GM23338 (cell line): Measurements from ENCODE around the gene ATP8A2. TPM values are rescaled to one million over a fixed set of nuclear protein-coding genes. Genes with fewer than 3 reads are reported as not detected.

Source experiments
- ATAC-seq: fragments of 200-7000 bp; cut with Tn5 transposase; 3 replicates; pipeline ENCODE4 v1.9.1; 2020
- DNase-seq: peaks from one replicate; pipeline ENCODE4 v3.0.0-alpha.2; 2015; ENCODE audit warnings: low spot score
- H2AFZ ChIP-seq: fragments of 200-600 bp; sonication (generic); 2 replicates; pipeline ENCODE4 v1.8.0; 2016; ENCODE audit warnings: antibody characterized with exemption, mild to moderate bottlenecking, moderate library complexity
- H3F3A ChIP-seq: fragments of 200-600 bp; sonication (generic); replicated peaks from 2 replicates; pipeline ENCODE4 v1.8.0; 2017; ENCODE audit warnings: antibody characterized with exemption, mixed run types, low read depth
- H3K27ac ChIP-seq: fragments of 200-600 bp; sonication (generic); 2 replicates; pipeline ENCODE4 v1.6.1; 2016; ENCODE audit warnings: low read depth
- H3K27me3 ChIP-seq: fragments of 200-600 bp; sonication (generic); 2 replicates; pipeline ENCODE4 v1.8.0; 2016; ENCODE audit warnings: mild to moderate bottlenecking, mixed run types, moderate library complexity; ENCODE audit not compliant: insufficient read depth
- H3K36me3 ChIP-seq: fragments of 200-600 bp; sonication (generic); 2 replicates; pipeline ENCODE4 v1.8.0; 2016; ENCODE audit warnings: mild to moderate bottlenecking; ENCODE audit not compliant: insufficient read depth
- H3K4me1 ChIP-seq: fragments of 200-600 bp; sonication (generic); 2 replicates; pipeline ENCODE4 v1.8.0; 2016; ENCODE audit warnings: mild to moderate bottlenecking, moderate library complexity; ENCODE audit not compliant: insufficient read depth
- H3K4me2 ChIP-seq: fragments of 200-600 bp; sonication (generic); 2 replicates; pipeline ENCODE4 v1.7.1; 2017; ENCODE audit warnings: mixed run types
- H3K4me3 ChIP-seq: fragments of 200-600 bp; sonication (generic); 2 replicates; pipeline ENCODE4 v1.6.1; 2016; ENCODE audit warnings: mixed run types
- H3K79me2 ChIP-seq: fragments of 200-600 bp; sonication (generic); replicated peaks from 2 replicates; pipeline ENCODE4 v1.8.0; 2017; ENCODE audit warnings: mild to moderate bottlenecking; ENCODE audit not compliant: insufficient read depth
- H3K9me2 ChIP-seq: fragments of 200-600 bp; sonication (generic); 2 replicates; pipeline ENCODE4 v1.8.0; 2017; ENCODE audit not compliant: insufficient read depth
- H4K20me1 ChIP-seq: fragments of 200-600 bp; sonication (generic); replicated peaks from 2 replicates; pipeline ENCODE4 v1.8.0; 2017; ENCODE audit warnings: mild to moderate bottlenecking; ENCODE audit not compliant: insufficient read depth
- H3K27ac Mint-ChIP-seq: 2 replicates; pipeline ENCODE4 v1.8.0; 2020; ENCODE audit warnings: inconsistent platforms, mild to moderate bottlenecking, moderate library complexity, mixed read lengths
- H3K27me3 Mint-ChIP-seq: 3 replicates; pipeline ENCODE4 v1.8.0; 2022; ENCODE audit warnings: low read depth, mild to moderate bottlenecking, moderate library complexity, mixed read lengths, inconsistent platforms; ENCODE audit not compliant: insufficient read depth, poor library complexity
- H3K36me3 Mint-ChIP-seq: 3 replicates; pipeline ENCODE4 v1.8.0; 2021; ENCODE audit warnings: low read depth, mild to moderate bottlenecking, inconsistent platforms, moderate library complexity, mixed read lengths
- H3K4me1 Mint-ChIP-seq: 3 replicates; pipeline ENCODE4 v1.8.0; 2020; ENCODE audit warnings: mild to moderate bottlenecking, inconsistent platforms, mixed read lengths
- H3K4me3 Mint-ChIP-seq: 3 replicates; pipeline ENCODE4 v1.8.0; 2021; ENCODE audit warnings: moderate library complexity, mild to moderate bottlenecking, inconsistent platforms, mixed read lengths
- H3K9me3 Mint-ChIP-seq: 3 replicates; pipeline ENCODE4 v1.8.0; 2020; ENCODE audit warnings: moderate library complexity, mild to moderate bottlenecking, inconsistent platforms, mixed read lengths
- CREB1 ChIP-seq: fragments of 250-450 bp; sonication (Bioruptor Pico); IDR thresholded peaks from 2 replicates; pipeline ENCODE4 v1.5.0; 2020; ENCODE audit warnings: low read depth, mild to moderate bottlenecking, moderate library complexity
- CTCF ChIP-seq, 2 experiments: fragments of 200-600 bp in 1 of 2; sonication (generic) in 1 of 2; conservative IDR thresholded peaks; 2 replicates each; pipeline versions ENCODE4 v1.5.1 to v1.6.1; 2016 to 2017; ENCODE audit warnings: antibody characterized with exemption in 2 of 2, low read depth in 2 of 2, mild to moderate bottlenecking in 2 of 2, moderate library complexity in 1 of 2
- ETS1 ChIP-seq: IDR thresholded peaks from 2 replicates; pipeline ENCODE4 v1.6.1; 2016; ENCODE audit warnings: antibody characterized with exemption
- EZH2 ChIP-seq: fragments of 200-600 bp; sonication (generic); IDR thresholded peaks from one replicate; pipeline ENCODE4 v1.8.0; 2017; ENCODE audit warnings: antibody characterized with exemption, mild to moderate bottlenecking, low read depth; ENCODE audit not compliant: unreplicated experiment
- EZH2phosphoT487 ChIP-seq: fragments of 200-600 bp; sonication (generic); IDR thresholded peaks from one replicate; pipeline ENCODE4 v1.8.1; 2018; ENCODE audit warnings: antibody characterized with exemption; ENCODE audit not compliant: unreplicated experiment
- JUNB ChIP-seq: IDR thresholded peaks from one replicate; pipeline ENCODE4 v1.6.1; 2016; ENCODE audit warnings: antibody characterized with exemption; ENCODE audit not compliant: unreplicated experiment
- NANOG ChIP-seq: IDR thresholded peaks from 2 replicates; pipeline ENCODE4 v1.6.1; 2016; ENCODE audit warnings: antibody characterized with exemption, borderline replicate concordance
- POLR2AphosphoS5 ChIP-seq: IDR thresholded peaks from 2 replicates; pipeline ENCODE4 v1.6.1; 2016; ENCODE audit warnings: antibody characterized with exemption, low read depth
- REST ChIP-seq: IDR thresholded peaks from one replicate; pipeline ENCODE4 v1.6.1; 2018; ENCODE audit warnings: antibody characterized with exemption; ENCODE audit not compliant: unreplicated experiment
- STAT1 ChIP-seq: IDR thresholded peaks from one replicate; pipeline ENCODE4 v1.6.1; 2016; ENCODE audit warnings: antibody characterized with exemption; ENCODE audit not compliant: unreplicated experiment
- ZNF114 ChIP-seq: fragments of 250-450 bp; sonication (Bioruptor Pico); IDR thresholded peaks from 2 replicates; pipeline ENCODE4 v1.5.0; 2020; ENCODE audit warnings: mild to moderate bottlenecking, moderate library complexity
- ZNF331 ChIP-seq: fragments of 250-450 bp; sonication (Bioruptor Pico); IDR thresholded peaks from 2 replicates; pipeline ENCODE4 v1.5.0; 2020; ENCODE audit warnings: low read depth, mild to moderate bottlenecking, moderate library complexity
- ZNF462 ChIP-seq: fragments of 250-450 bp; sonication (Bioruptor Pico); IDR thresholded peaks from 2 replicates; pipeline ENCODE4 v1.5.0; 2020; ENCODE audit warnings: mild to moderate bottlenecking, moderate library complexity
- polyA plus RNA-seq: library from polyadenylated mRNA; unstranded; fragments of >200 nt; fragmentation: Nextera tagmentation; extraction: Ambion mirVana; gene quantifications from 2 replicates; pipeline ENCODE4 v1.2.1, GENCODE V29; 2016
- total RNA-seq: library from RNA; depleted of rRNA; stranded (reverse); fragments of >200 nt; shearing (Covaris generic); gene quantifications from 2 replicates; pipeline ENCODE4 v1.2.3, GENCODE V29; 2014

The ATP8A2 gene
- total and polyA plus RNA-seq, 2 experiments from 2014 or later = 5.7 to 8.8 TPM

GRCh38 chr13:25768376-25768775, 396.6 kb downstream of the ATP8A2 start:
- TF ChIP-seq CTCF (conservative IDR thresholded peaks at IDR 0.05; ENCODE audit: low read depth in 2 of 2) (no peak), ZNF331 (CRISPR knock-in tag) (no peak), ETS1 (no peak), EZH2 (no peak), NANOG (no peak), STAT1 (no peak), ZNF114 (CRISPR knock-in tag) (no peak), JUNB (no peak), CREB1 (no peak), EZH2phosphoT487 (no peak), ZNF462 (no peak), POLR2AphosphoS5 (no peak), REST (no peak)
- no peak overlapping the region for H3K27ac ChIP-seq

More at GRCh38 chr13:25768376-25768775, 396.6 kb downstream of the ATP8A2 start:
- Histone ChIP-seq H3K4me2 (no peak overlapping the region), H2AFZ (no peak overlapping the region), H3K4me3 (no peak overlapping the region), H3K79me2 (no peaks in the 10 kb centered on the region), H4K20me1 (no peaks in the 10 kb centered on the region), H3K4me1 (peaks cover 33% of the 10 kb centered on the region), H3K9me2 (no peaks in the 10 kb centered on the region), H3K27me3 (no peaks in the 10 kb centered on the region), H3F3A (no peaks in the 10 kb centered on the region), H3K36me3 (no peaks in the 10 kb centered on the region)
- ATAC-seq (no peak), DNase-seq (no peak)
- Mint-ChIP-seq H3K4me3 (no peak overlapping the region), H3K27ac (no peak overlapping the region), H3K9me3 (no peaks in the 10 kb centered on the region), H3K27me3 (peaks cover 6% of the 10 kb centered on the region), H3K36me3 (no peaks in the 10 kb centered on the region; the same call in 2 of the 3 replicates), H3K4me1 (peaks cover 41% of the 10 kb centered on the region)
